ENCODE data around the gene TRAF3.
"Not testable (repeated sequence)": the region's sequence is repeated elsewhere in the genome, so short reads cannot be mapped to it uniquely, and the experiment has no call there.

Gene TRAF3

GRCh38 chr14:102826751-102827675 lies 49.8 kb downstream of the TRAF3 start:
- H3K36me3 Mint-ChIP-seq = peaks cover 20% of the 10 kb centered on the region
- no peaks in the 10 kb centered on the region for H3K27me3 Mint-ChIP-seq
- DNase-seq (ENCODE audit: low spot score in 2 of 2) (no peak), ATAC-seq (ENCODE audit: low read depth) (no peak)
- H3K4me3 Mint-ChIP-seq = no peak overlapping the region
- peaks cover 45% of the 10 kb centered on the region for H3K4me1 Mint-ChIP-seq
- H3K27ac Mint-ChIP-seq = no peak overlapping the region
- no peaks in the 10 kb centered on the region for H3K9me3 Mint-ChIP-seq

GRCh38 chr14:102827716-102828115 lies 50.5 kb downstream of the TRAF3 start:
- no peak for ATAC-seq (ENCODE audit: low read depth)
- peaks cover 20% of the 10 kb centered on the region for H3K36me3 Mint-ChIP-seq
- no peaks in the 10 kb centered on the region for H3K9me3 Mint-ChIP-seq
- no peaks in the 10 kb centered on the region for H3K27me3 Mint-ChIP-seq
- peaks cover 45% of the 10 kb centered on the region for H3K4me1 Mint-ChIP-seq
- H3K27ac Mint-ChIP-seq = no peak overlapping the region
- DNase-seq (ENCODE audit: low spot score in 2 of 2) = no peak
- no peak overlapping the region for H3K4me3 Mint-ChIP-seq

GRCh38 chr14:102828151-102828550 lies 50.9 kb downstream of the TRAF3 start:
- H3K27me3 Mint-ChIP-seq = no peaks in the 10 kb centered on the region
- H3K27ac Mint-ChIP-seq = peak overlapping the region; percentile 53
- no peak for DNase-seq (ENCODE audit: low spot score in 2 of 2)
- H3K4me1 Mint-ChIP-seq = peaks cover 43% of the 10 kb centered on the region
- ATAC-seq (ENCODE audit: low read depth) = no peak
- H3K9me3 Mint-ChIP-seq = no peaks in the 10 kb centered on the region
- no peak overlapping the region for H3K4me3 Mint-ChIP-seq
- peaks cover 20% of the 10 kb centered on the region for H3K36me3 Mint-ChIP-seq

- peak overlapping the region; percentile 53 for H3K27ac Mint-ChIP-seq
- H3K36me3 Mint-ChIP-seq = peaks cover 22% of the 10 kb centered on the region
- ATAC-seq (ENCODE audit: low read depth) = no peak
- no peaks in the 10 kb centered on the region for H3K9me3 Mint-ChIP-seq
- peaks cover 40% of the 10 kb centered on the region for H3K4me1 Mint-ChIP-seq
- no peak overlapping the region for H3K4me3 Mint-ChIP-seq
- no peaks in the 10 kb centered on the region for H3K27me3 Mint-ChIP-seq
- no peak for DNase-seq (ENCODE audit: low spot score in 2 of 2)
Observed at GRCh38 chr14:102829016-102829548, 51.8 kb downstream of the TRAF3 start.

GRCh38 chr14:102830474-102831045 lies 53.3 kb downstream of the TRAF3 start:
- H3K4me3 Mint-ChIP-seq = no peak overlapping the region
- ATAC-seq (ENCODE audit: low read depth) = no peak
- H3K27ac Mint-ChIP-seq = peak overlapping the region; percentile 90
- DNase-seq (ENCODE audit: low spot score in 2 of 2) = no peak
- peaks cover 27% of the 10 kb centered on the region for H3K36me3 Mint-ChIP-seq
- H3K4me1 Mint-ChIP-seq = peaks cover 40% of the 10 kb centered on the region
- H3K27me3 Mint-ChIP-seq = no peaks in the 10 kb centered on the region
- no peaks in the 10 kb centered on the region for H3K9me3 Mint-ChIP-seq

- Mint-ChIP-seq H3K4me1 (peaks cover 33% of the 10 kb centered on the region), H3K27me3 (no peaks in the 10 kb centered on the region), H3K4me3 (no peak overlapping the region), H3K9me3 (no peaks in the 10 kb centered on the region), H3K27ac (peak overlapping the region; percentile 45), H3K36me3 (peaks cover 22% of the 10 kb centered on the region)
- DNase-seq (ENCODE audit: low spot score in 2 of 2) = no peak
- no peak for ATAC-seq (ENCODE audit: low read depth)
Observed at GRCh38 chr14:102831163-102831804, 54.0 kb downstream of the TRAF3 start.

GRCh38 chr14:102833341-102833740 lies 56.1 kb downstream of the TRAF3 start:
- Mint-ChIP-seq H3K27me3 (no peaks in the 10 kb centered on the region), H3K4me1 (peaks cover 25% of the 10 kb centered on the region), H3K36me3 (peaks cover 25% of the 10 kb centered on the region), H3K4me3 (no peak overlapping the region), H3K27ac (no peak overlapping the region), H3K9me3 (no peaks in the 10 kb centered on the region)
- DNase-seq (ENCODE audit: low spot score in 2 of 2) (no peak), ATAC-seq (ENCODE audit: low read depth) (no peak)

GRCh38 chr14:102833991-102834390 lies 56.7 kb downstream of the TRAF3 start:
- H3K27ac Mint-ChIP-seq = no peak overlapping the region

GRCh38 chr14:102835959-102836358 lies 58.7 kb downstream of the TRAF3 start:
- Mint-ChIP-seq H3K4me3 (no peak overlapping the region), H3K9me3 (no peaks in the 10 kb centered on the region), H3K27me3 (no peaks in the 10 kb centered on the region), H3K27ac (peak overlapping the region; percentile 82), H3K4me1 (peaks cover 17% of the 10 kb centered on the region), H3K36me3 (peaks cover 25% of the 10 kb centered on the region)
- DNase-seq (ENCODE audit: low spot score in 2 of 2) = no peak
- ATAC-seq (ENCODE audit: low read depth) = no peak

More at GRCh38 chr14:102833991-102834390, 56.7 kb downstream of the TRAF3 start:
- ATAC-seq (ENCODE audit: low read depth) = no peak
- no peak overlapping the region for H3K4me3 Mint-ChIP-seq
- H3K36me3 Mint-ChIP-seq = peaks cover 27% of the 10 kb centered on the region
- no peaks in the 10 kb centered on the region for H3K9me3 Mint-ChIP-seq
- DNase-seq (ENCODE audit: low spot score in 2 of 2) = no peak
- no peaks in the 10 kb centered on the region for H3K27me3 Mint-ChIP-seq
- peaks cover 21% of the 10 kb centered on the region for H3K4me1 Mint-ChIP-seq

GRCh38 chr14:102837120-102837519 lies 59.9 kb downstream of the TRAF3 start:
- not testable (repeated sequence) for H3K27me3 Mint-ChIP-seq; H3K9me3 Mint-ChIP-seq; H3K4me3 Mint-ChIP-seq; ATAC-seq (ENCODE audit: low read depth); DNase-seq (ENCODE audit: low spot score in 2 of 2)
- H3K27ac Mint-ChIP-seq = peak overlapping the region; percentile 30
- H3K36me3 Mint-ChIP-seq = peaks cover 18% of the 10 kb centered on the region
- peaks cover 14% of the 10 kb centered on the region for H3K4me1 Mint-ChIP-seq

GRCh38 chr14:102838501-102838900 lies 61.3 kb downstream of the TRAF3 start:
- Mint-ChIP-seq H3K4me1 (peaks cover 12% of the 10 kb centered on the region), H3K36me3 (peaks cover 20% of the 10 kb centered on the region), H3K27me3 (no peaks in the 10 kb centered on the region), H3K4me3 (no peak overlapping the region), H3K9me3 (no peaks in the 10 kb centered on the region), H3K27ac (peak overlapping the region; percentile 30)
- DNase-seq (ENCODE audit: low spot score in 2 of 2) = no peak
- ATAC-seq (ENCODE audit: low read depth) = no peak

- ATAC-seq (ENCODE audit: low read depth) (no peak), DNase-seq (ENCODE audit: low spot score in 2 of 2) (no peak)
- Mint-ChIP-seq H3K9me3 (no peaks in the 10 kb centered on the region), H3K27me3 (no peaks in the 10 kb centered on the region), H3K4me1 (peaks cover 9% of the 10 kb centered on the region), H3K36me3 (peaks cover 15% of the 10 kb centered on the region), H3K4me3 (no peak overlapping the region), H3K27ac (no peak overlapping the region)
Observed at GRCh38 chr14:102840115-102840514, 62.9 kb downstream of the TRAF3 start.

- H3K4me1 Mint-ChIP-seq = peaks cover 6% of the 10 kb centered on the region
- ATAC-seq (ENCODE audit: low read depth) (no peak), DNase-seq (ENCODE audit: low spot score in 2 of 2) (no peak)
- H3K27me3 Mint-ChIP-seq = no peaks in the 10 kb centered on the region
- peak overlapping the region; percentile 69 for H3K27ac Mint-ChIP-seq
- no peaks in the 10 kb centered on the region for H3K9me3 Mint-ChIP-seq
- H3K36me3 Mint-ChIP-seq = peaks cover 14% of the 10 kb centered on the region
- H3K4me3 Mint-ChIP-seq = no peak overlapping the region
Observed at GRCh38 chr14:102840771-102841528, 63.7 kb downstream of the TRAF3 start.
